Mesothelial cell of epicardium (in vitro differentiated cells): ENCODE results near the gene KRT26. TPM values are rescaled to one million over a fixed set of nuclear protein-coding genes. Genes with fewer than 3 reads are reported as not detected.
"Not testable (repeated sequence)": the region's sequence is repeated elsewhere in the genome, so short reads cannot be mapped to it uniquely, and the experiment has no call there.

Experiments
- DNase-seq, 2 experiments: peaks; one replicate each; pipeline ENCODE4 v3.0.0; 2021; ENCODE audit warnings: low spot score in 2 of 2; ENCODE audit not compliant: unreplicated experiment in 2 of 2
- H3K27ac Mint-ChIP-seq: 2 replicates; pipeline ENCODE4 v1.8.0; 2021; ENCODE audit warnings: mixed read lengths
- H3K27me3 Mint-ChIP-seq: 2 replicates; pipeline ENCODE4 v1.8.0; 2021; ENCODE audit warnings: low read depth, mixed read lengths
- H3K36me3 Mint-ChIP-seq: 2 replicates; pipeline ENCODE4 v1.8.0; 2021; ENCODE audit warnings: mixed read lengths
- H3K4me1 Mint-ChIP-seq: 2 replicates; pipeline ENCODE4 v1.8.0; 2021; ENCODE audit warnings: mixed read lengths
- H3K4me3 Mint-ChIP-seq: 2 replicates; pipeline ENCODE4 v1.8.0; 2021; ENCODE audit warnings: mild to moderate bottlenecking, moderate library complexity, mixed read lengths
- H3K9me3 Mint-ChIP-seq: 2 replicates; pipeline ENCODE4 v1.8.0; 2021; ENCODE audit warnings: mixed read lengths
- total RNA-seq: library from RNA; stranded (reverse); gene quantifications from 3 replicates; pipeline ENCODE4 v1.2.1, GENCODE V29; 2021
- TF ChIP-seq, protein P1 (sequence below): fragments of 200-600 bp; sonication (generic); IDR thresholded peaks from one replicate; pipeline ENCODE4 v1.5.0; 2021; ENCODE audit warnings: antibody characterized with exemption; ENCODE audit not compliant: unreplicated experiment

The KRT26 gene
- total RNA-seq, 1 donor from 2014 or later: not detected

DNA sequence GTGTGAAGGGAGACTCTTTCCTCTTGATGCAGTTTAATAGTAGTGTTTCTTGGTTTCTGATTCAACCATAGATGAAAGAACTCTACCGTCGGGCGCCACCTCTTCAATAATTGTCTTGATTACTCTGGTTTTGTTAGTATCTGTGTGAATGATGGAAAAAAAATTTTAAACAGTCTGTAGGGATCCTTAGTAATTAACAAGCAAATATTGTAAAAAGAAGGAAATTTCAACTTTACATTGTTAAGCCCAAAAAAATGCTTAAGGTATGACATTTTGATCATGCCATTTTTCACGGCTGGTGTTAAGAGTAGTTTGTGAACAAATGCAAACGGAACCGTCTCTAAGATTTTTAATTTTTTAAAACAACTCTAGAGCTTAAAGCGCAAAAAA lies 46.3 kb upstream of the KRT26 start:
- H3K27me3 Mint-ChIP-seq: peaks cover 16% of the 10 kb centered on the region
- peak overlapping the region; percentile 83 for H3K27ac Mint-ChIP-seq

DNA sequence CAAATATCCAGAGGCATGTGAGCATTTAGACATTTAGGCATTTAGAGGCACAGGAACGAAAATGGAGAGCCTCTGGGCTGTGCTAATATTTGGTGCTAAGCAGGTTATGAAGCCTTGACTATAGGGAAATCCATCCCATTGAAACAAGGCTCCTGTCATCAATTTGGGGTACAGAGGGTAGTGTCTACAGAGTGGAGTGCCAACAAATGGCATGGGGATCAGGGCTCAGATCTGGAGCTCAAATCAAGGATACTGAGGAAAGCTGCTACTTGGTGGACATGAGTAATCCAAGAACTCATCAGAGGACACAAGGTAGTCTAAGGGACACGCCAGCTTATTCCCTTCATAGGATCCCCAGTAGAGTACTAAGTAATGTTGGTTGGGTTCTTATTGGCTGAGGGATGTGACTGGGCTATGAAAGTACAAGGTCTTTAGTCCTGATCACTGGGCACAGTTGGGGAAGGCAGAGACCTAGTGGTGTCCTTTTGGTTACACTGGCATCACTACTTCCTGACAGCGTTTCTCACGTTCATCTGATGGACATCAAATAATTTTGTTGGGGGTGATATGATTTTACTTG lies 45.2 kb upstream of the KRT26 start:
- H3K36me3 Mint-ChIP-seq: peaks cover 11% of the 10 kb centered on the region
- H3K4me3 Mint-ChIP-seq: peak overlapping the region; percentile 93
- no peaks in the 10 kb centered on the region for H3K9me3 Mint-ChIP-seq
- H3K27me3 Mint-ChIP-seq: peaks cover 26% of the 10 kb centered on the region
- TF ChIP-seq, protein P1, sequence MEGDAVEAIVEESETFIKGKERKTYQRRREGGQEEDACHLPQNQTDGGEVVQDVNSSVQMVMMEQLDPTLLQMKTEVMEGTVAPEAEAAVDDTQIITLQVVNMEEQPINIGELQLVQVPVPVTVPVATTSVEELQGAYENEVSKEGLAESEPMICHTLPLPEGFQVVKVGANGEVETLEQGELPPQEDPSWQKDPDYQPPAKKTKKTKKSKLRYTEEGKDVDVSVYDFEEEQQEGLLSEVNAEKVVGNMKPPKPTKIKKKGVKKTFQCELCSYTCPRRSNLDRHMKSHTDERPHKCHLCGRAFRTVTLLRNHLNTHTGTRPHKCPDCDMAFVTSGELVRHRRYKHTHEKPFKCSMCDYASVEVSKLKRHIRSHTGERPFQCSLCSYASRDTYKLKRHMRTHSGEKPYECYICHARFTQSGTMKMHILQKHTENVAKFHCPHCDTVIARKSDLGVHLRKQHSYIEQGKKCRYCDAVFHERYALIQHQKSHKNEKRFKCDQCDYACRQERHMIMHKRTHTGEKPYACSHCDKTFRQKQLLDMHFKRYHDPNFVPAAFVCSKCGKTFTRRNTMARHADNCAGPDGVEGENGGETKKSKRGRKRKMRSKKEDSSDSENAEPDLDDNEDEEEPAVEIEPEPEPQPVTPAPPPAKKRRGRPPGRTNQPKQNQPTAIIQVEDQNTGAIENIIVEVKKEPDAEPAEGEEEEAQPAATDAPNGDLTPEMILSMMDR: no peak
- peak overlapping the region; percentile 54 for H3K27ac Mint-ChIP-seq
- peaks cover 15% of the 10 kb centered on the region for H3K4me1 Mint-ChIP-seq
- no peak for DNase-seq

More for the DNA sequence above, 46.3 kb upstream of the KRT26 start:
- TF ChIP-seq, protein P1: no peak
- Mint-ChIP-seq H3K36me3 (peaks cover 11% of the 10 kb centered on the region), H3K4me3 (peak overlapping the region; percentile 93), H3K4me1 (peaks cover 15% of the 10 kb centered on the region), H3K9me3 (no peaks in the 10 kb centered on the region)
- no peak for DNase-seq

DNA sequence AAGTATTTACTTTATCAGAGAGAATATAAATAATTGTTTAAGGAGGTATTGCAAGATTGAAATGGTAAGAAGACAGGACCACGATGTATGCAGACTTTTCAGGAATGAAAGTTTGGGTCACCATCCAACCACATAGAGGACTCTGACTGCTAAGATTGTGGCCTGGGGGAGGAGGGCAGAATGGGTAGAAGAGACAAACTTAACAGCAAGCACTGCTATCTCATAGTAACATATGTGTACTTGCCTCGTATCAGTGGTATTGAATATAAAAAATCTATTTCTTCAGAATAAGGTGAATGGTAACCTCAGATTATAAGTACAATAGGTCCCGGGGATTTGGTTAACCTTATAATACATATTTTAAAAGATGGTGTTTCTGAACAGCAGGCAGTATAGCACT lies 44.6 kb upstream of the KRT26 start:
- peaks cover 32% of the 10 kb centered on the region for H3K27me3 Mint-ChIP-seq
- H3K36me3 Mint-ChIP-seq: peaks cover 11% of the 10 kb centered on the region
- TF ChIP-seq, protein P1: no peak
- no peak overlapping the region for H3K27ac Mint-ChIP-seq
- DNase-seq: no peak
- H3K4me1 Mint-ChIP-seq: peaks cover 15% of the 10 kb centered on the region
- peak overlapping the region; percentile 93 for H3K4me3 Mint-ChIP-seq
- no peaks in the 10 kb centered on the region for H3K9me3 Mint-ChIP-seq

DNA sequence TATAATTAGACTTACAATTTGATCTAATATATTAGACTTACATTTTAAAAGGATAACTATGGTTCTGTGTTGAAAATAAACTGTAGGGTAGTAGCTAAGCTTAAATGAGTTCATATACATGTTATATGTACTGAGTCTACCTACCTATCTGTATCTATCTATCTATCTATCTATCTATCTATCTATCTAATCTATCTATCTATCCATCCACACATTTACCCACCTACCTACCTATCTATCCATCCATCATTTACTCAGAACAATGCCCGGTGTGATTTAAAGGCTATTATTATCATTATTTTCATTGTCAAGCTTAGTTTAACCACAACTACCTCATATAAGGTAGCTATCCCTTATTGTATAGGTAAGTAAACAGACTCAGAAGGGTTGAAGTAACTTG lies 43.4 kb upstream of the KRT26 start:
- H3K4me3 Mint-ChIP-seq: no peak overlapping the region
- peaks cover 43% of the 10 kb centered on the region for H3K27me3 Mint-ChIP-seq
- no peak for DNase-seq
- H3K36me3 Mint-ChIP-seq: peaks cover 11% of the 10 kb centered on the region
- H3K9me3 Mint-ChIP-seq: no peaks in the 10 kb centered on the region
- no peak overlapping the region for H3K27ac Mint-ChIP-seq
- H3K4me1 Mint-ChIP-seq: peaks cover 16% of the 10 kb centered on the region
- TF ChIP-seq, protein P1: no peak

DNA sequence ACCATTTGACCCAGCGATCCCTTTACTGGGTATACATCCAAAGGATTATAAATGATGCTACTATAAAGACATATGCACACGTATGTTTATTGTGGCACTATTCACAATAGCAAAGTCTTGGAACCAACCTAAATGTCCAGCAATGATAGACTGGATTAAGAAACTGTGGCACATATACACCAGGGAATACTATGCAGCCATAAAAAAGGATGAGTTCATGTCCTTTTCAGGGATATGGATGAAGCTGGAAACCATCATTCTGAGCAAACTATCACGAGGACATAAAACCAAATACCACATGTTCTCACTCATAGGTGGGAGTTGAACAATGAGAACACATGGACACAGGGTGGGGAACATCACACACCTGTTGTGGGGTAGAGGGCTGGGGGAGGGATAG lies 42.7 kb upstream of the KRT26 start:
- H3K27ac Mint-ChIP-seq, DNase-seq, H3K4me3 Mint-ChIP-seq, H3K9me3 Mint-ChIP-seq: not testable (repeated sequence)
- Mint-ChIP-seq H3K27me3 (peaks cover 50% of the 10 kb centered on the region), H3K4me1 (peaks cover 13% of the 10 kb centered on the region), H3K36me3 (peaks cover 11% of the 10 kb centered on the region)

GRCh38 chr17:40813804-40814203 lies 41.8 kb upstream of the KRT26 start:
- TF ChIP-seq, protein P1: no peak

More at GRCh38 chr17:40813804-40814203, 41.8 kb upstream of the KRT26 start:
- DNase-seq: no peak
- Mint-ChIP-seq H3K4me1 (peaks cover 10% of the 10 kb centered on the region), H3K4me3 (no peak overlapping the region), H3K27me3 (peaks cover 56% of the 10 kb centered on the region), H3K27ac (no peak overlapping the region), H3K36me3 (peaks cover 11% of the 10 kb centered on the region), H3K9me3 (no peaks in the 10 kb centered on the region)
